ENCODE data around the gene ZNF532. TPM values are rescaled to one million over a fixed set of nuclear protein-coding genes. Genes with fewer than 3 reads are reported as not detected.

ZNF532 gene
- total and polyA plus RNA-seq, 9 of the 15 experiments (the other 6 are each of a cell fraction or from before 2014, with no cell fraction given): 0.42 TPM; not detected in 8

DNA sequence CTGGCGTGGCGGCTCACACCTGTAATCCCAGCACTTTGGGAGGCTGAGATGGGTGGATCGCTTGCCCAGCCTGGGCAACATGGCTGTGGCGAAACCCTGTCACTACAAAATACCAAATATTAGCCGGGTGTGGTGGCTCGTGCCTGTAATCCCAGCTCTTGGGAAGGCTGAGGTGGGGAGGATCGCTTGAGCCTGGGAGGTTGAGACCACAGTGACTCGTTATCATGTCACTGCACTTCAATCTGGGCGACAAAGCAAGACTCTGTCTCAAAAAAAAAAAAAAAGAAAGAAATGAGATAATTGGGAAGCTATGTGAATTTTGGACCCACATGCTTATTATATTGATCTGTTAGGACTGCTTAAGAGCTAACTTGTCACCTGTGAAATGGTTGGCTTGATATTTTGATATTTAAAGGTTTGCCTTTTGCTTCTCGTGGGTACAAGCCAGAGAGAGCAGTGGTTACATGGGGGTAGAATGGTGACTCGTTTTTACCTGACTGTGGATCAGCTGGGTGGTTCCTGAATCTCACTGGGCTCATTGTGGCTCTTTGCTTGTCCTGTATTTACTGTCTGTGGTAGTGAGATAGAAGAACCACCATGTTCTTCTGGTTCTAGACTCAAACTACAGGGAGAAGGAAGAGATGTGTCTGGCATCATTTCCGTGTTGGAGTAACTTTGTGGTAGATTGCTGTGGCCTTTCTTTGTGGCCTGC lies 28.9 kb downstream of the ZNF532 start:
- no peak for FAIRE-seq
- Histone ChIP-seq H3K9me1 (ENCODE audit: control insufficient read depth, insufficient read depth, low read length) (no peaks in the 10 kb centered on the region), H3K4me1 (replicated peaks in 1 of 2; ENCODE audit: control insufficient read depth in 2 of 2, insufficient read depth in 2 of 2, low read length in 2 of 2) (no peaks in the 10 kb centered on the region), H3K9ac (ENCODE audit: insufficient read depth in 1 of 2, low read depth in 2 of 2, low read length in 2 of 2) (no peak overlapping the region), H3K27ac (ENCODE audit: extremely low read depth, low read depth, low read length) (no peak overlapping the region), H3K4me2 (ENCODE audit: insufficient read depth, low read length) (no peak overlapping the region), H3K4me3 (no peak overlapping the region), H4K20me1 (replicated peaks; ENCODE audit: control insufficient read depth, insufficient read depth, low read length) (no peaks in the 10 kb centered on the region), H3K36me3 (ENCODE audit: control insufficient read depth, insufficient read depth, low read length) (no peaks in the 10 kb centered on the region), H2AFZ (ENCODE audit: low read depth, low read length) (no peak overlapping the region), H3K27me3 (ENCODE audit: control insufficient read depth in 2 of 2, insufficient read depth in 2 of 2, low read length in 2 of 2) (no peaks in the 10 kb centered on the region), H3K79me2 (ENCODE audit: control insufficient read depth, insufficient read depth, low read length) (no peaks in the 10 kb centered on the region), H3K9me3 (replicated peaks; ENCODE audit: control insufficient read depth, insufficient read depth, low read depth, low read length) (no peaks in the 10 kb centered on the region)
- no peak for ATAC-seq
- DNase-seq (ENCODE audit: extremely low read depth in 1 of 4, low spot score in 3 of 4): no peak
- CTCF ChIA-PET (ENCODE audit: low intra/inter-chr PET ratio): no interaction called here
- POLR2A ChIA-PET: interaction anchor here (0.7 kb wide), 1 partner anchor 86 kb away, joined by 4 read pairs; no protein-coding TSS in a partner anchor
- intact Hi-C loops (cut with micrococcal nuclease): no loop called here
- no TSS peak for BruUV-seq (replicated peaks)
- WGBS (ENCODE audit: insufficient coverage, low coverage, missing lambda C conversion rate): 0% methylated on average over 10 of the region's 12 CpGs
- in situ Hi-C loops (cut with MboI): no loop called here
- TF ChIP-seq, protein P1, sequence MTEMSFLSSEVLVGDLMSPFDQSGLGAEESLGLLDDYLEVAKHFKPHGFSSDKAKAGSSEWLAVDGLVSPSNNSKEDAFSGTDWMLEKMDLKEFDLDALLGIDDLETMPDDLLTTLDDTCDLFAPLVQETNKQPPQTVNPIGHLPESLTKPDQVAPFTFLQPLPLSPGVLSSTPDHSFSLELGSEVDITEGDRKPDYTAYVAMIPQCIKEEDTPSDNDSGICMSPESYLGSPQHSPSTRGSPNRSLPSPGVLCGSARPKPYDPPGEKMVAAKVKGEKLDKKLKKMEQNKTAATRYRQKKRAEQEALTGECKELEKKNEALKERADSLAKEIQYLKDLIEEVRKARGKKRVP (CRISPR knock-in tag; IDR thresholded peaks at IDR 0.05): no peak
- TF ChIP-seq MIER1 (IDR thresholded peaks at IDR 0.05; ENCODE audit: low read depth) (no peak), HDAC2 (IDR thresholded peaks at IDR 0.05) (no peak), GTF2F1 (IDR thresholded peaks at IDR 0.05; ENCODE audit: low read depth, low read length) (no peak), RAD21 (CRISPR knock-in tag; conservative IDR thresholded peaks at IDR 0.05 in 1 of 2, IDR thresholded peaks at IDR 0.05 in 1 of 2) (no peak), POLR2A (conservative IDR thresholded peaks at IDR 0.05) (no peak), ZNF717 (CRISPR knock-in tag; IDR thresholded peaks at IDR 0.05) (no peak), PML (IDR thresholded peaks at IDR 0.05; ENCODE audit: low read length) (no peak), HMGN3 (IDR thresholded peaks at IDR 0.05; ENCODE audit: borderline replicate concordance, extremely low read depth, insufficient read length, low read depth, low read length) (no peak), ZNF696 (CRISPR knock-in tag; conservative IDR thresholded peaks at IDR 0.05) (no peak), TARDBP (IDR thresholded peaks at IDR 0.05) (no peak), ZNF707 (CRISPR knock-in tag; conservative IDR thresholded peaks at IDR 0.05) (no peak), FOXJ3 (CRISPR knock-in tag; IDR thresholded peaks at IDR 0.05) (no peak), NONO (IDR thresholded peaks at IDR 0.05; ENCODE audit: low read depth in 2 of 2, low read length in 1 of 2) (no peak)
- TF ChIP-seq, protein P2, sequence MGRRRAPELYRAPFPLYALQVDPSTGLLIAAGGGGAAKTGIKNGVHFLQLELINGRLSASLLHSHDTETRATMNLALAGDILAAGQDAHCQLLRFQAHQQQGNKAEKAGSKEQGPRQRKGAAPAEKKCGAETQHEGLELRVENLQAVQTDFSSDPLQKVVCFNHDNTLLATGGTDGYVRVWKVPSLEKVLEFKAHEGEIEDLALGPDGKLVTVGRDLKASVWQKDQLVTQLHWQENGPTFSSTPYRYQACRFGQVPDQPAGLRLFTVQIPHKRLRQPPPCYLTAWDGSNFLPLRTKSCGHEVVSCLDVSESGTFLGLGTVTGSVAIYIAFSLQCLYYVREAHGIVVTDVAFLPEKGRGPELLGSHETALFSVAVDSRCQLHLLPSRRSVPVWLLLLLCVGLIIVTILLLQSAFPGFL (CRISPR knock-in tag; IDR thresholded peaks at IDR 0.05): no peak
- TF ChIP-seq, protein P3, sequence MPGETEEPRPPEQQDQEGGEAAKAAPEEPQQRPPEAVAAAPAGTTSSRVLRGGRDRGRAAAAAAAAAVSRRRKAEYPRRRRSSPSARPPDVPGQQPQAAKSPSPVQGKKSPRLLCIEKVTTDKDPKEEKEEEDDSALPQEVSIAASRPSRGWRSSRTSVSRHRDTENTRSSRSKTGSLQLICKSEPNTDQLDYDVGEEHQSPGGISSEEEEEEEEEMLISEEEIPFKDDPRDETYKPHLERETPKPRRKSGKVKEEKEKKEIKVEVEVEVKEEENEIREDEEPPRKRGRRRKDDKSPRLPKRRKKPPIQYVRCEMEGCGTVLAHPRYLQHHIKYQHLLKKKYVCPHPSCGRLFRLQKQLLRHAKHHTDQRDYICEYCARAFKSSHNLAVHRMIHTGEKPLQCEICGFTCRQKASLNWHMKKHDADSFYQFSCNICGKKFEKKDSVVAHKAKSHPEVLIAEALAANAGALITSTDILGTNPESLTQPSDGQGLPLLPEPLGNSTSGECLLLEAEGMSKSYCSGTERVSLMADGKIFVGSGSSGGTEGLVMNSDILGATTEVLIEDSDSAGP (CRISPR knock-in tag; IDR thresholded peaks at IDR 0.05): no peak
- TF ChIP-seq, protein P4, sequence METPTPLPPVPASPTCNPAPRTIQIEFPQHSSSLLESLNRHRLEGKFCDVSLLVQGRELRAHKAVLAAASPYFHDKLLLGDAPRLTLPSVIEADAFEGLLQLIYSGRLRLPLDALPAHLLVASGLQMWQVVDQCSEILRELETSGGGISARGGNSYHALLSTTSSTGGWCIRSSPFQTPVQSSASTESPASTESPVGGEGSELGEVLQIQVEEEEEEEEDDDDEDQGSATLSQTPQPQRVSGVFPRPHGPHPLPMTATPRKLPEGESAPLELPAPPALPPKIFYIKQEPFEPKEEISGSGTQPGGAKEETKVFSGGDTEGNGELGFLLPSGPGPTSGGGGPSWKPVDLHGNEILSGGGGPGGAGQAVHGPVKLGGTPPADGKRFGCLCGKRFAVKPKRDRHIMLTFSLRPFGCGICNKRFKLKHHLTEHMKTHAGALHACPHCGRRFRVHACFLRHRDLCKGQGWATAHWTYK (CRISPR knock-in tag; IDR thresholded peaks at IDR 0.05): no peak
